ENCODE results near the gene SCGB3A2. TPM values are rescaled to one million over a fixed set of nuclear protein-coding genes. Genes with fewer than 3 reads are reported as not detected.

SCGB3A2 gene
- total and polyA plus RNA-seq, 2 donors (not counting 3 experiments of a cell fraction or from before 2014, with no cell fraction given), result not detected

DNA sequence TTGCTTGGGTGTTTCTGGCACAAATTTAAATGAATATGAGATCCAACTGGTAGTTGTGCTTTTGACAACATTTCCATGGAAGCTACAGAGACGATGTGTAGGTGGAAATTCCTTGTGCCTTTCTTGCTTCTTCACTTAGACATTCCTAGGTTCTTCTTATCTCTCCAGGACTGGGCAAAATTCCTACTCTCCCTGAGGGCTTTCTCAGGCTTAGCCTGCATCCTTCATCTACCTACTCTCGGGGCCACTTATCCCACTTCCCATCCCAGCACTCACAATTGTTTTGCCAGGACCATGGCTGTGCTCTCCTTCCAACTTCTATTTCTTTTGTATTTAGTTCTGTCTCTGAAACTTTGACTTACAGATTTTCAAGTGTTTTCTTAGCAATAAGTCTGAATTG lies 29.3 kb upstream of the SCGB3A2 start:
- ChIA-PET POLR2A (no interaction called here), CTCF (interaction anchor here (1.5 to 2.4 kb wide), 3 partner anchors 9 to 225 kb away, joined by 3 to 14 read pairs (median 4); no protein-coding TSS in a partner anchor)
- Histone ChIP-seq H3K4me1 (ENCODE audit: control insufficient read depth, extremely low read depth, insufficient read depth, low read length) (no peaks in the 10 kb centered on the region), H3K4me3 (replicated peaks in 1 of 3; ENCODE audit: insufficient read depth in 1 of 3, low read depth in 1 of 3, low read length in 3 of 3) (no peak overlapping the region), H3K9me3 (replicated peaks; ENCODE audit: control insufficient read depth, insufficient read depth, low read length) (no peaks in the 10 kb centered on the region), H3K27me3 (ENCODE audit: control insufficient read depth in 2 of 2, insufficient read depth in 2 of 2, low read length in 2 of 2) (peaks cover 4 to 7% of the 10 kb centered on the region in 2 experiments), H3K27ac (ENCODE audit: insufficient read depth, low read depth, low read length) (no peak overlapping the region), H3K9me1 (replicated peaks; ENCODE audit: control insufficient read depth, extremely low read depth, insufficient read depth, low read length) (no peaks in the 10 kb centered on the region), H3K9ac (replicated peaks; ENCODE audit: extremely low read depth, insufficient read depth, low read length) (no peak overlapping the region), H3K36me3 (ENCODE audit: control insufficient read depth in 2 of 2, extremely low read depth in 1 of 2, insufficient read depth in 2 of 2, low read length in 2 of 2) (no peaks in the 10 kb centered on the region), H2AFZ (ENCODE audit: low read depth, low read length) (no peak overlapping the region), H4K20me1 (replicated peaks; ENCODE audit: control insufficient read depth, extremely low read depth, insufficient read depth, low read length) (no peaks in the 10 kb centered on the region), H3K4me2 (ENCODE audit: insufficient read depth, low read length) (no peak overlapping the region), H3K79me2 (ENCODE audit: control insufficient read depth, insufficient read depth, low read length) (no peaks in the 10 kb centered on the region)
- BruUV-seq (replicated peaks), result no TSS peak
- intact Hi-C loops (cut with micrococcal nuclease) (no loop called here), dilution Hi-C loops (cut with MboI; ENCODE audit: extremely low pct_ligation_motif_present, low sequenced_read_pairs) (no loop called here)
- DNase-seq (ENCODE audit: low read depth, low spot score), result no peak
- no peak for TF ChIP-seq MAX (IDR thresholded peaks at IDR 0.05; ENCODE audit: insufficient read depth, insufficient read length)
- no peak for TF ChIP-seq MYC (IDR thresholded peaks at IDR 0.05; ENCODE audit: low read depth, low read length)
- TF ChIP-seq EZH2 (IDR thresholded peaks at IDR 0.05; ENCODE audit: borderline replicate concordance, low read depth, low read length, severe bottlenecking), result no peak
- TF ChIP-seq FOS (IDR thresholded peaks at IDR 0.05; ENCODE audit: borderline replicate concordance, insufficient read depth, low read length), result no peak
- TF ChIP-seq POLR2AphosphoS5 (IDR thresholded peaks at IDR 0.05; ENCODE audit: insufficient read depth, low read depth, low read length), result no peak
- no peak for TF ChIP-seq GATA2 (IDR thresholded peaks at IDR 0.05; ENCODE audit: insufficient read depth, insufficient read length, low read depth, low read length)
- no peak for TF ChIP-seq JUN (IDR thresholded peaks at IDR 0.05; ENCODE audit: borderline replicate concordance, insufficient read depth, insufficient read length, low read depth)
- TF ChIP-seq CTCF (IDR thresholded peaks at IDR 0.05; ENCODE audit: extremely low read depth in 1 of 2, insufficient read depth in 1 of 2, low read depth in 1 of 2, low read length in 2 of 2), result no peak
- no peak for TF ChIP-seq POLR2A (IDR thresholded peaks at IDR 0.05; ENCODE audit: low read depth, low read length)
- no peak for FAIRE-seq
